ENCODE data around the gene ZNF335.
"Not testable (repeated sequence)": the region's sequence is repeated elsewhere in the genome, so short reads cannot be mapped to it uniquely, and the experiment has no call there.

ZNF335 gene

GRCh38 chr20:45901332-45901731 lies 70.7 kb downstream of the ZNF335 start:
- DNase-seq; H3K9me3 ChIP-seq (ENCODE audit: control extremely low read depth in 1 of 5, control insufficient read depth in 4 of 5, insufficient read depth in 2 of 5, low read depth in 1 of 5, low read length in 4 of 5); H3K4me3 ChIP-seq (ENCODE audit: control insufficient read depth in 1 of 7, extremely low read depth in 1 of 7, insufficient read depth in 4 of 7, low read depth in 2 of 7, low read length in 6 of 7); H3K27ac ChIP-seq (ENCODE audit: insufficient read depth in 1 of 2, low read depth in 1 of 2, low read length in 2 of 2, poor library complexity in 1 of 2, severe bottlenecking in 2 of 2); POLR2A ChIA-PET; H3K4me1 ChIP-seq (ENCODE audit: control extremely low read depth in 1 of 4, control insufficient read depth in 4 of 4, insufficient read depth in 4 of 4, low read length in 3 of 4); H3K27me3 ChIP-seq (replicated peaks in 2 of 5; ENCODE audit: control insufficient read depth in 4 of 5, insufficient read depth in 5 of 5, low read length in 4 of 5): not testable (repeated sequence)
- H3K36me3 ChIP-seq (ENCODE audit: control insufficient read depth in 4 of 4, insufficient read depth in 4 of 4, low read length in 3 of 4), result peaks cover 3 to 44% (median 29%) of the 10 kb centered on the region in 4 experiments
- 100% methylated on average over 3 of the region's 6 CpGs for WGBS (ENCODE audit: insufficient coverage)
- CTCF ChIA-PET, result interaction anchor here (2.7 kb wide), 1 partner anchor 10 kb away, joined by 11 read pairs; the partner anchor contains the start of genes CTSA and NEURL2

- CTCF ChIA-PET, result interaction anchor here (0.8 to 2.1 kb wide), 5 partner anchors 9 to 100 kb away, joined by 3 to 11 read pairs (median 4); no protein-coding TSS in a partner anchor
- Histone ChIP-seq H3K9me3 (ENCODE audit: control extremely low read depth in 1 of 5, control insufficient read depth in 4 of 5, insufficient read depth in 2 of 5, low read depth in 1 of 5, low read length in 4 of 5) (no peaks in the 10 kb centered on the region), H3K36me3 (ENCODE audit: control insufficient read depth in 4 of 4, insufficient read depth in 4 of 4, low read length in 3 of 4) (peaks cover 6 to 55% (median 36%) of the 10 kb centered on the region in 4 experiments), H3K4me1 (ENCODE audit: control extremely low read depth in 1 of 4, control insufficient read depth in 4 of 4, insufficient read depth in 4 of 4, low read length in 3 of 4) (no peaks in the 10 kb centered on the region), H3K4me3 (ENCODE audit: control insufficient read depth in 1 of 7, extremely low read depth in 1 of 7, insufficient read depth in 4 of 7, low read depth in 2 of 7, low read length in 6 of 7) (no peak overlapping the region), H3K27me3 (replicated peaks in 2 of 5; ENCODE audit: control insufficient read depth in 4 of 5, insufficient read depth in 5 of 5, low read length in 4 of 5) (no peaks in the 10 kb centered on the region), H3K27ac (ENCODE audit: insufficient read depth in 1 of 2, low read depth in 1 of 2, low read length in 2 of 2, poor library complexity in 1 of 2, severe bottlenecking in 2 of 2) (no peak overlapping the region)
- POLR2A ChIA-PET, result interaction anchor here (0.6 kb wide), 1 partner anchor 43 kb away, joined by 3 read pairs; no protein-coding TSS in a partner anchor
- no peak for DNase-seq
- 90% methylated on average over 5 of the region's 13 CpGs for WGBS (ENCODE audit: insufficient coverage)
These were observed 72.8 kb downstream of the ZNF335 start for GRCh38 chr20:45899046-45899835.
